Erythroblast (primary cell): ENCODE data around the gene CEP350.

Experiments
- GATA1 ChIP-seq: IDR thresholded peaks from 2 replicates; pipeline ENCODE4 v1.6.1; 2011; ENCODE audit warnings: low read depth, mild to moderate bottlenecking, control low read depth, low read length, moderate library complexity
- POLR2A ChIP-seq: IDR thresholded peaks from 2 replicates; pipeline ENCODE4 v1.6.1; 2011; ENCODE audit warnings: mild to moderate bottlenecking, low read length

DNA sequence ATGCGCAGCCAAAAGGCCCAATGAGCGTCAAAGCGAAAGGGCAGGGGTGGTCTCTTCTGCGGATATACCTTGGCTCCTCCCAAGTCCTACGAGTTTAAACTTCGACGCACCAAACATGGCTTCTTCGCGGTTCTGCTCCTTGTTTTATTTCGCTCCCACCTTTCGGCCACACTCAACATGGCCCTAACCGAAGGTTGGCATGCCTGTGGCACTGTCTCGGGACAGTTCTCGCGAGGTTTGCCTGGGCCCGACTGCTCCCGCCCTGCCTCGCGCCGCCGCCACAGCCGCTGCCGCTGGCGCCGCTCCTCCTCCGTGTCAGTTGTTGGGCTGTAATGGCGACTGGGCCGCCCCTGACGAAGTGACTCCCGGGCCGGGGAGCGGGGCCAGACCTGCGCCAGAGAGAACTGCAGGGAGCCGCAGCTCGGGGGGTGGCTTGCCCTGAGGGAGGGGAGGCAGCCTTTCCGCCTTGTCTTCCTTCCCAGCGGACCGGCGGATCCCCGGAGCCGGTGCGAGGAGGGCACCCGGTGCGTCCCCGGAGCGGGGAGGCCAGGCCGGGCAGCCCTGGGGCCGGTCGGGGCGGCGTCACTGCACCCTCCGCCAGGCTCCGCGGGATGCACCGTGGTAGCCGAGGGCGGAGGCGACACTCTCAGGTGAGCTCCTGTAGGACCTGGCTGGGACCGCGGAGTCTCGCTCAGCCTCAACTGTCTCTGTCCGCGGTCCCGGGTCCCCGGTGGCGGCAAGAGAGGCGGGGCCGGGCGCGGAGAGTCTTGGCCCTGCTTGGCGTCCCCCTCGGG lies at the start of gene CEP350:
- peak; percentile 94 for TF ChIP-seq POLR2A
- TF ChIP-seq GATA1: no peak
